Retina (tissue), 1 donor: Measurements from ENCODE around the gene ZNF229.
"Not testable (repeated sequence)": the region's sequence is repeated elsewhere in the genome, so short reads cannot be mapped to it uniquely, and the experiment has no call there.

Experiments
- DNase-seq: peaks from one replicate; pipeline ENCODE4 v3.0.0-alpha.2; 2016

The ZNF229 gene

DNA sequence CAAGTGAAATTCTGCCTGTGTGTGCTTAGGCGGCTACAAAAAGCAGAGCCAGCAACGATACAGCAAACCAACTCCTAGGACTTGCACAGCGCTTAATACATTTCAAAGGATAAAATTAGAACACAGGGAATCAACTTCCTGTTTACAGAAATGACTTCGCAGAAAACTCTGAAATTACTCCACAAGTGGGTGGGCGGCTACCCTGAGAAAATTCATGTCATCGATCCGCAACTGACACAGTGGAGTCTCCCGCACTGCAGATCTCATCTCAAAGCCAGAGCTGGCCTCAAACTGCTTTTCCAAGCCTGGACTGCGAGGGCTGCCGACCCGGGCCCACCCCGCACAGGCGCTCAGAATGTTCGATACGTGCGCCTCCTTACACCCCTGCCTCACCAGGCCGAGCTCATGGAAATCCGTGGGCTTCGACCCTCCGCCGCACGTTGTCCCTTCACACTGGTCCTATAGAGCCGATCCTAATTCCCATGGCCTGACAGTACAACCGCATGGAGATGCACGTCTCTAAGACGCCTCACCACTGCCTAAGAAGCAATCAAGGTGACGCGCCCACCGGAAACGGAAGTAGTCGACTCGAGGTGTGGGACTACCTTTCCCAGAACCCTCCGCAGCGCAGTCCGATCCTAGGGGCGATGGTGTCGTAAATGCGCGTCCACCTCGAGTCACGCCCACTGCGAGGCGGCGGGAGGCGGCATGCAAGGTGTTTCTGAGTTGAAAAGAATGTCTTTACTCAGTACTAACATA, at the start of gene ZNF229:
TSS of gene ZNF229 (minus strand) at position 557 of the 759 bp plus-strand sequence. CDS start 5,625 bp downstream, outside the sequence.
- DNase-seq = peak; percentile 91

DNA sequence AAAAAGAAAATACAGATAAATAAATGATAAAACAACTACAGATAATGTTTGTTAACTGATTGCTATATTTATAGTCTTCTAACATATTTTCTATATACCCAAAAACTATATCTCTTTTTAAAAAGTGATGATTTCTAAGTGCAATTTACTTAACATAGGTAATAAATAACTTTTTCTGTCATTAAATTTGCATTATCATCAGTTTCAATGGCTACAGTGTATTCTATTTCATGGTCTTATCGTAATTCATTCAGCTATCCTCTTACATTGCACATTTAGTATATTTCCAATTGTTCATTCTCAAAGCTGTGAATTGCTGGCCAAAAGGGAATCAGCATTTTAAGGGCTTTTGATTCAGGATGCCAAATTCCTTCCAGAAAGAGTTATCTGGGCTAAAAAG, 48.4 kb upstream of the ZNF229 start:
- DNase-seq = no peak

DNA sequence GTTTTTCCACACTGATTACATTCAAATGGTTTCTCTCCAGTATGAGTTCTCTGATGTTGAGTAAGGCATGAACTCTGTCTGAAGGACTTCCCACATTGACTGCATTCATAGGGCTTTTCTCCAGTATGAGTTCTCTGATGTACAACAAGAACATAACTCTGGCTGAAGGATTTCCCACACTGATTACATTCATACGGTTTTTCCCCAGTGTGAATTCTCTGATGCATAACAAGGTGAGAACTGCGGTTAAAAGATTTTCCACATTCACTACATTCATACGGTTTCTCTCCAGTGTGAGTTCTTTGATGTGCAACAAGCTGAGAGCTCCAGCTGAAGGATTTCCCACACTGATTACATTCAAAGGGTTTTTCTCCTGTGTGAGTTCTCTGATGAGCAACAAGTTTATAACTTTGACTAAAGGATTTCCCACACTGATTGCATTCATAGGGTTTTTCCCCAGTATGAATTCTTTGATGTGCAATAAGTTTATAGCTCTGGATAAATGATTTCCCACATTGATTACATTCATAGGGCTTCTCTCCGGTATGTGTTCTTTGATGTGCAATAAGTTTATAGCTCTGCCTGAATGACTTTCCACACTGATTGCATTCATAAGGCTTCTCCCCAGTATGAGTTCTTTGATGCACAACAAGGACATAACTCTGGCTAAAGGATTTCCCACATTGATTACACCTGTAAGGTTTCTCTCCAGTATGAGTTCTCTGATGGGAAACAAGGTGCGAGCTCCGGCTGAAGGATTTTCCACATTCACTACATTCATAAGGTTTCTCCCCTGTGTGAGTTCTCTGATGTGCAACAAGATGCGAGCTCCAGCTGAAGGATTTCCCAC, 28.5 kb upstream of the ZNF229 start:
- peak; percentile 28 for DNase-seq

DNA sequence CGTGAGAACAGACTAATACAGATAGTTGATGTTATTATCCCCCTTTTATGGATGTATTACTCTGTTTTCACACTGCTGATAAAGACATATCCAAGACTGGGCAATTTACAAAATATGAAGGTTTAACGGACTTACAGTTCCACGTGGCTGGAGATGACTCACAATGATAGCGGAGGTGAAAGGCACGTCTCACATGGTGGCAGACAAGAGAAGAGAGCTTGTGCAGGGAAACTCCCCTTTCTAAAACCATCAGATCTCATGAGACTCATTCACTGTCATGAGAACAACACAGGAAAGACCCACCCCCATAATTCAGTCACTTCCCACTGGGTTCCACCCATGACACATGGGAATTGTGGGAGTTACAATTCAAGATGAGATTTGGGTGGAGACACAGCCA, 20.5 kb upstream of the ZNF229 start:
- DNase-seq = not testable (repeated sequence)

DNA sequence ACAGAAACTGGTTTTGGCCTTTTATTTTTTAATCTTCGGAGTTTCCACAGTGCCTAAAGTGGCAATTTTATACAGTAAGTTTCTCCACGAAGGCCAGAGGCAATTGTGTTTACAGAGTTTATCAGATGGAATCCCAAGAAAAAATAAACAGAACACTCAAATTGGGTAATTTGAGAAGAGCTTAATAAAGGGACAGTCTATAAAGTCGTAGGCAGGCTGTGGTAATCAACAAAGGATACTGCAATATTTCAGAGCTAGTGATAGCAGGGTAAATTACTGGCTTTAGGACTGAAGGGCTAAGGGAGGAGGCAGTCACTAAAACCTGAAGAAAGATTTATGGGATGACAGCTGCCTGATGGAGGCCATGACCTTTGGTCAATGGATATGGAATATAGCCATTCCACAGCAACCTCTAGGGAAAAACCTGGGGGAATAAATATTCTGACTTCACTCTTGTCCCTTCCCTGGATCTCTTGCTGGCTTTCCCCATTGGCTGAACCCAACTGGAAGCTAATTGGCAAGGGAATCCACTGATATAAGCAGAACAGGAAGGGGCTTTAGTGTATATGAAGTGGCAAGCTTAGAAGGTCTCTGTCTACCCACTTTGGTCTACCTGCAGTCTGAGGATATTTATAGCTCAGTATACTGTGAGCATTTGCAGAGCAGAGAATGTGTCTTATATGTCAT, 14.5 kb upstream of the ZNF229 start:
- DNase-seq = not testable (repeated sequence)

DNA sequence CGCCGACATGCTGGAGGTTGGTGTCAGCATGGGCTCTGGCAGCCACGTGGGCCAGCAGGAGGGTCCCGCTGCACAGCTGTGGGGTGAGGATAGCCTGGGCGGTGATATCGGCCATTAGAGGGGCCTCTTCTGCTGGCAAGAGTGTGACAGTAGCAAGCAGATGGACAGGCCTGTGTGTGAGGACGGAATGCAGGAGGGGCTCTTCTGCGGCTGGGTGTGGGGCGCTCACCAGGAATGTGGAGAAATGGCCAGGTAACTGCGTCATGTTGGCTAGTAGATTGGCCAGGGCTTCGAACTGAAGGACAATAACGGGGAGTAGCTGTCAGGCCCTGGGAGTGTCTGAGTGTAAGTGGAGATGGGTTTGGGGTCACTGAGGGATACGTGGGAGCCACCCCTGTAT, 7.7 kb upstream of the ZNF229 start:
- not testable (repeated sequence) for DNase-seq

DNA sequence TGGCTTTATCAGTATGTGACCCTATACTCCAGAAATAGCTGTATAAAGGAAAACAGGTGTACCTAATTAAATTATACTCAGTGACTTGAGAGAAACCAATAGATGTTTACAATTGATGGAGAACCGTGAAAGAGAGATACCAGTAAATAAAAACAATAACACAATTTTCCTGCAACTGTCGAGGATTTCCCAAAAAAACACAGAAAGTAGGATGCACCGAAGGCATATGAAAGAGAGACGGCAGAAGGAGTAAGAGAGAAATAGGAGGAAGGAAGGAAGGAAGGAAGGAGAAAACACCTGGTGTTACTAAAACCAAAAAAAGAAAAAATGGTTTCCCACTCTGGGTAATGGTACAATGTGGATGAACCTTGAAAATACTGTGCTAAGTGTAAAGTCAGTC, 6.8 kb upstream of the ZNF229 start:
- DNase-seq = no peak

DNA sequence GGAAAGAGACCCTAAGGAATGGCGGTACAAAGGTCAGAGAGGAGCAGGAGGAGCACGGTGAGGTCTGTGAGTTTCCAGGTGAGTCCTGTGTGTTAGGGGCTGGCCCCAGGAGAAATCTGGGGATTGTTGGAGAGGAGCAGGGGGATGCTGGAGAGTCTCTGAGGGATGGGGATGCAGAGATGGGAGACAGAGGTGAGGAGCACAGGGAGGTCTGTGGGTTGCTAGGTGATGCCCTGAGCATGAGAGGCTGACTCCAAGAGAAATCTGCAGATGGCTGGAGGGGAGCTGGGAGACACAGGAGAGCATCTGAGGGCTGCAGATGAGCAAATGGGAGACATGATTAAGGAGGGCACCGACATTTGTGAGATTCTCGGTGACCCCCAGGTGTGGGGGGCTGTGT, 4.1 kb upstream of the ZNF229 start:
- no peak for DNase-seq

DNA sequence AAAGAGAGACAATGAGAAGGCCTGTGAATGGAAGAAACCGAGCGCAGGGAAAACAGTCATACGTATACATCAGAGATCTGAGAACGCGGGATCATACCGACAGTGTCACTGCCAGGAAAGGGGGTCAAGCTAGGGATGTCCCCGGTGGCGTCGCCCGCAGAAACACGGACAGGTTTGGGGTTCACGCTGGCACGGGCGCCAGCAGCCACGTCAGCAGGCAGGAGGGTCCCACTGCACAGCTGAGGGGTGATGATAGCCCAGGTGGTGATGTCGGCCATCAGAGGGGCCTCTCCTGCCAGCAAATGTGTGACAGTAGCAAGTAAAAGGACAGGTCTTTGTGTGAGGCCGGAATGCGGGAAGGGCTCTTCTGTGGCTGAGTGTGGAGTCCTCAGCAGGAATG, 3.4 kb upstream of the ZNF229 start:
- DNase-seq = no peak

DNA sequence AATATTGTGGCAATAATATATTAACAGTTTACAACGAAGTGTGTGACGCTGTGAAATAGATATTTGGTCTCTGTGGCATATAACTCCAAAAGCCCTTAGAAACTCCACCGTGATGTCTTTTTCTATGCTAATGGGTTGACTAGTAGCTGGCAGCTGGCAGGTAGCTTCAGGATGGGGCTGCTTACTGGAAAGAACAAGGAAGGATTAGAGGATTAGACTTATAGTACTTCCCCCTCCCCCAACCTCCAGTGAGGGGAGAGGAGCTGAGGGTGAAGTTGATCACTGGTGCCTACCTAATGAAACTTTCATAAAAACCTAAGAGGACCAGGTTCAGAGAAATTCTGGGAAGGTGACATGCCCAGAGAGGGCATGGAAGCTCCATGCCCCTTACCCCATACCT, 9.8 kb downstream of the ZNF229 start:
- DNase-seq = no peak

DNA sequence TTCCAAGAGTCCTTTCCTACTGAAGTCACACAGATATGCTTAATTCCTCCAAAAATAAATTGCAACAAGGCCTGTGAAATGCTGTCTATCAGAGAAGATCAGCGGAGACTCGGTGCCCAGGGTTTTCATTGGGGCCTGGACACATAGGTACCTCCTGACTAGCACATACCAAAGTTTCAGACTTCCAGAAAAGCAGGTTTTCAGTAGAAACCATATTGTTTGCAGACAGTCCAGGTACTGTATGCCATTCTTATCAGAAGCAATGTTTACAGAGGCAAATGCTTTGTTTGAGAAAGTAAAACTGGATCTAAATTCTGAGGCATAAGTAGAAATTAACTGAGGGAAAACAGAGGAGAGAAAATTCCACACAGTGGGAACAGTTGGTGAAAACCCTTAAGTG, 12.8 kb downstream of the ZNF229 start:
- DNase-seq = no peak

DNA sequence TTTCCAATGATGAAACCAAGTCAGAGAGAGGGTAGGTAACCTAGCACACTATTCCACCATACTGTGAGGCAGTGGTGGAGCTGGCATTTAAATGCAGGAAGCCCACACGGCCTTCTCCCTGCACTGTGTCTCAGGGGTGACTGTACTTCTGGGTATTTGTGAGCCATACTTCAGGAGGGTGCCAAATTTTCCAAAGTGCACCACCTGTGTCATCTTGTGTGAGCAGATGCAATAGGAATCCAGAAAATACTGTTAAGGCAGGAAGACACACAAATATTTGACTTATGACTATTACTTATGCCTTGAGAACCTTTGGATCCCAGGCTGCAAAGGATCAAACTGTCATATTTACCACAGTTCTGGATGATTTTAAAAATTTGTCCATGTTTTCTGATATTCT, 17.3 kb downstream of the ZNF229 start:
- no peak for DNase-seq

DNA sequence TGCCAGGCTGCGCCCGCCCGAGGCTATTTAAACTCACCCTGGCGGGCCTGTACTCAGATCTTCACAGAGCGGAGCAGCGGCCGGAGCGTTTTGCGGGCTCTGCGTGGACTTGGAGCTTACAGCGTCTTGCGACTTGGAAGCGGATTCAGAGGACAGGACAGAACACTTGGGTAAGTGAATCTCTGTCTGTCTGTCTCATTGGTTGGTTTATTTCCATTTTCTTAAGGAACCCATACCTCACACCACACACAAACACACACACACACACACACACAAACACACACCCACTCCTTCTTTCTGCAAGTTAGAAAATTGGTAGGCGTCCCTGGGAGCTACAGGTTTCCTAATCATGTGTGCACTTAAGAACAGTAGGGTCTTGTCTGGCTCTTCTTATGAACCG, 32.7 kb downstream of the ZNF229 start:
- DNase-seq = not testable (repeated sequence)

DNA sequence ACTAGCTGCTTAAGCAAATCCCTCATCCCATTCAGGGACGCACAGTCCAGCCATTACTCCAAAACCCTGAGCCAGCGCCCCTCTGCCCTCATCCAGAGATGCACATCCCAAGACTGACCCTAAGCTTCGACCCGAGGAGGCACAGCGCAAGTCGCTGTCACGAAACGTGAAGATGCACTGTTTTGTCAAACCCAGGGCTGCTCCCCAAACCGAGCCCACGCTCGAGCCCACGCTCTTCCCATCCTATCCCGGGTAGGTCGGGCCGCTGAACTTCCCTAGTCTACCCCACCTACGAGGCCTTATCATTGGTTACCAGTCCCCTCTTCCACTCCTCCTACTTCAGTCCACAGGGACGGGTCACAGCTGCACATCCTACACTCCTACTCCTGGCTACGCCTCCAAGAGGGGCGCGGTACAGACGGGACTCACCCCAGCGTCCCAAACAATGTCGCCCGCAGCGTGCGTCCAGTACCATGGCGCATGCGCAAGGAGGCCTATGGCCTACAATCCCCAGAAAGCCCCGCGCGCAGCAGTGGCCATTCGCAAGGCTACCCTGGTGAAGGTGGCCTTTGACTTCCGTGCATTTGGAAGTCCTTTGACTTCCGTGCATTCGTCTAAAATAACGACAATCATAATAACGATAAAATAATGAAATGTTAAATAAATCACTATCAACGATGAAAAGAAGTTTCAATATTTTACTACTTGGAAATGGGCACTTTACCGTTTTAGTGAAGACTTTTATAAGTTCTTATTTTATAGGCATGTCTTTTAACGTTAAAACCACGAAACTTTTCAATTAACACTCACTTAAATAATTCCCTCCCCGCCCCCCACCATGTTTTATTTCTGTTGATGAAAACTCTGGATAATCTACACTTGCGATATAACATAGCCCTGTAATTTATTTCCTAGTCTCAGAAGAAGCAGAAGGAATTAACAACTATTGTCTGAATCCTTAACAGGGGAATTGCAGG, 46.8 kb downstream of the ZNF229 start, which contains the start of gene ZNF285:
TSS of gene ZNF285 (minus strand) at position 470 of the 977 bp plus-strand sequence. CDS start 4,395 bp downstream, outside the sequence.
- peak; percentile 93 for DNase-seq

DNA sequence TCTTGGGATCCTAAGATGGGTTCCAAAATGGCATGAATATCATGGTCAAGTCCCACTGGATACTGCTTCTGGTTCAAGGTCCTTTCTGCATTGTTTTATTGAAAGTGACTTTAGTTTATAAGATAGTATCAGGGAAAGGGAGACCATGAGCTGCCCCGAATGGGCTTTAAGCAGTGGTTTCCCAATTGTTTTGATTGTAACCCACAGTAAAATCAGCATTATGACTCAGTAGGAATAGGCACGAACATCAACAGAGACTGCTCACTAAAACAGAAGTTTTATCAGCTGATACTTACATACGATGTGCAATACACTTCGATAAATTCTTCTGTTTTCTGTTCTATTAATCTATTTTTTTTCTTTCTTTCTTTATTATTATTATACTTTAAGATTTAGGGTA, 59.0 kb downstream of the ZNF229 start:
- DNase-seq = not testable (repeated sequence)
